Endothelial cell of umbilical vein (primary cell): Measurements from ENCODE around the gene SOX10.

ENCODE experiments used
- CTCF ChIP-seq, 2 donors: IDR thresholded peaks; 1 replicate in 1 of 2; 2 replicates in 1 of 2; pipeline ENCODE4 v1.5.1; 2011; ENCODE audit warnings: low read length in 2 of 2, mild to moderate bottlenecking in 2 of 2, moderate library complexity in 2 of 2, control low read depth in 1 of 2, inconsistent platforms in 1 of 2, low read depth in 1 of 2; ENCODE audit not compliant: insufficient read depth in 1 of 2; ENCODE audit errors: extremely low read depth in 1 of 2
- EZH2 ChIP-seq: IDR thresholded peaks from 2 replicates; pipeline ENCODE4 v1.6.1; 2012; ENCODE audit warnings: borderline replicate concordance, low read depth, mild to moderate bottlenecking, moderate library complexity, low read length, inconsistent platforms; ENCODE audit not compliant: severe bottlenecking
- GATA2 ChIP-seq: IDR thresholded peaks from 2 replicates; pipeline ENCODE4 v1.7.0; 2011; ENCODE audit warnings: low read depth, mild to moderate bottlenecking, moderate library complexity, mixed read lengths, low read length; ENCODE audit not compliant: insufficient read length, insufficient read depth
- MAX ChIP-seq: IDR thresholded peaks from 2 replicates; pipeline ENCODE4 v1.6.1; 2011; ENCODE audit not compliant: insufficient read depth, insufficient read length

DNA sequence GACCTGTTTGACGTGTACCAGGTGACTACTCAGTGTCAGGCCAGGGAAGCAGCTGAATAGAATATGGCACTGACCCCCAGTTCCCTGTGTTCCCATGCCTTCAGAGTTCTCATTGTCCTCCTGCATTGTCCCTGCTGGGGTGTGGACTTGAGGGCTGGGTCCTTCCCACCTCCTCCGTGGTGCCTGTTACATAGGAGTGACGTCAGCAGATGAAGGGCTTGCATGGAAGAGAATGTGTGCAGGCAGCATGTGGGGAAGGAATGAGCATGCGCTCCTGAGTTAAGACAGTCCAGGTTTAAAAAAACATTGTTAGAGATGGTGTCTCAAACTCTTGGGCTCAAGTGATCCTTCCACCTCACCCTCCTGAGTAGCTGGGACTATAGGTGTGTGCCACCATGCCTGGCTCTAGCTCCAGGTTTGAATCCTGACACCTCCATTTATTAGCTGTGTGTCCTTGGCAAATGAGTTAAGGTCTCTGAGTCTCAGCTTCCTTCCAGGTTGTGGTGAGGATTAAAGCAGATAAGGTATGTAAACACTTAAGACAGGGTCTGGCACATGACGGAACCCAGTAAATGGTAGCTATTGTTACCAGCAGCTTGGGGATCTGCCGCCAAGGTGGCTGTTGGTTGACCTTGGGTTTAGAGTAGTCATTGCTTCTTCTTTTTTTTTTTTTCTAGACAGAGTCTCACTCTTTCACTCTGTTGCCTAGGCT is 7.5 kb upstream of the SOX10 start:
- TF ChIP-seq EZH2 (no peak), CTCF (IDR thresholded peaks at IDR 0.05; ENCODE audit: extremely low read depth in 1 of 2, insufficient read depth in 1 of 2, low read depth in 1 of 2, low read length in 2 of 2) (no peak), MAX (no peak), GATA2 (no peak)
